ENCODE results near the gene ZFYVE21. TPM values are rescaled to one million over a fixed set of nuclear protein-coding genes. Genes with fewer than 3 reads are reported as not detected.
"Not testable (repeated sequence)": the region's sequence is repeated elsewhere in the genome, so short reads cannot be mapped to it uniquely, and the experiment has no call there.

Gene ZFYVE21
- total RNA-seq, 2 donors from 2014 or later = 97.1 to 159 TPM

DNA sequence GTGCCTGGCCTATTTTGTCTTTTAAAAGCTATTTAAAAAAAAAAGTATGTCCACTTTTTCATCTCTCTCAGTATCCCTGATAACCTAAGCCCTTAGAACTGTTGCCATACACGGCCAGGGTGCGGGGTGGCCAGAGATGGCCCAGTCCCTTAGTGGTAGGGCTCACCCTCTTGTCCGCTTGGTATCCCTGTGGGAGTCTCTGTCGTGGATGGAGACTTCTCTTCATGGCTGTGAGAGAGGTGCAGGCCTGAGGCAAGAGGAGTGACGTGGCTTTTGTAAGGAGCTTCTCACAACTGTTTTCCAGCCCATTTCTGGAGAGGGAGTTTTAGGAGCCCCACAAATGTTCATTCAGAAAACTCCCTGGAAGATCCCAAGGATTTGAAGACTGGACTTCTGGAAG lies 27.2 kb upstream of the ZFYVE21 start:
- ATAC-seq (ENCODE audit: insufficient number of reproducible peaks, low FRiP score, low read depth) (no peak), DNase-seq (ENCODE audit: low spot score) (no peak)
- TF ChIP-seq, protein P1, sequence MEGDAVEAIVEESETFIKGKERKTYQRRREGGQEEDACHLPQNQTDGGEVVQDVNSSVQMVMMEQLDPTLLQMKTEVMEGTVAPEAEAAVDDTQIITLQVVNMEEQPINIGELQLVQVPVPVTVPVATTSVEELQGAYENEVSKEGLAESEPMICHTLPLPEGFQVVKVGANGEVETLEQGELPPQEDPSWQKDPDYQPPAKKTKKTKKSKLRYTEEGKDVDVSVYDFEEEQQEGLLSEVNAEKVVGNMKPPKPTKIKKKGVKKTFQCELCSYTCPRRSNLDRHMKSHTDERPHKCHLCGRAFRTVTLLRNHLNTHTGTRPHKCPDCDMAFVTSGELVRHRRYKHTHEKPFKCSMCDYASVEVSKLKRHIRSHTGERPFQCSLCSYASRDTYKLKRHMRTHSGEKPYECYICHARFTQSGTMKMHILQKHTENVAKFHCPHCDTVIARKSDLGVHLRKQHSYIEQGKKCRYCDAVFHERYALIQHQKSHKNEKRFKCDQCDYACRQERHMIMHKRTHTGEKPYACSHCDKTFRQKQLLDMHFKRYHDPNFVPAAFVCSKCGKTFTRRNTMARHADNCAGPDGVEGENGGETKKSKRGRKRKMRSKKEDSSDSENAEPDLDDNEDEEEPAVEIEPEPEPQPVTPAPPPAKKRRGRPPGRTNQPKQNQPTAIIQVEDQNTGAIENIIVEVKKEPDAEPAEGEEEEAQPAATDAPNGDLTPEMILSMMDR (IDR thresholded peaks at IDR 0.05) = no peak
- peaks cover 8 to 39% of the 10 kb centered on the region in 2 donors for H3K4me1 ChIP-seq (ENCODE audit: control insufficient read depth in 1 of 2, low read depth in 2 of 2)
- no peaks in the 10 kb centered on the region for H3K9me3 ChIP-seq
- H3K4me3 ChIP-seq = no peak overlapping the region
- no peaks in the 10 kb centered on the region for H3K27me3 ChIP-seq (replicated peaks; ENCODE audit: insufficient read depth)
- H3K27ac ChIP-seq = peak overlapping the region; percentile 4 to 60
- H3K36me3 ChIP-seq = peaks cover 45% of the 10 kb centered on the region

- Histone ChIP-seq H3K27ac (peak overlapping the region; percentile 4 to 60), H3K4me3 (no peak overlapping the region), H3K9me3 (no peaks in the 10 kb centered on the region), H3K4me1 (ENCODE audit: control insufficient read depth in 1 of 2, low read depth in 2 of 2) (peaks cover 8 to 39% of the 10 kb centered on the region in 2 donors), H3K27me3 (replicated peaks; ENCODE audit: insufficient read depth) (no peaks in the 10 kb centered on the region), H3K36me3 (peaks cover 46% of the 10 kb centered on the region)
- TF ChIP-seq, protein P1 (IDR thresholded peaks at IDR 0.05) = no peak
- DNase-seq (ENCODE audit: low spot score) (no peak), ATAC-seq (ENCODE audit: insufficient number of reproducible peaks, low FRiP score, low read depth) (no peak)
Measured at GRCh38 chr14:103688906-103689902, 26.4 kb upstream of the ZFYVE21 start.

GRCh38 chr14:103690332-103690731 lies 25.3 kb upstream of the ZFYVE21 start:
- TF ChIP-seq, protein P1 (IDR thresholded peaks at IDR 0.05) = no peak
- no peak for DNase-seq (ENCODE audit: low spot score)
- ATAC-seq (ENCODE audit: insufficient number of reproducible peaks, low FRiP score, low read depth) = no peak
- Histone ChIP-seq H3K27me3 (replicated peaks; ENCODE audit: insufficient read depth) (no peaks in the 10 kb centered on the region), H3K4me1 (ENCODE audit: control insufficient read depth in 1 of 2, low read depth in 2 of 2) (peaks cover 8 to 39% of the 10 kb centered on the region in 2 donors), H3K27ac (peak overlapping the region in 1 of 2 donors; percentile 4), H3K36me3 (peaks cover 48% of the 10 kb centered on the region), H3K9me3 (no peaks in the 10 kb centered on the region), H3K4me3 (no peak overlapping the region)

DNA sequence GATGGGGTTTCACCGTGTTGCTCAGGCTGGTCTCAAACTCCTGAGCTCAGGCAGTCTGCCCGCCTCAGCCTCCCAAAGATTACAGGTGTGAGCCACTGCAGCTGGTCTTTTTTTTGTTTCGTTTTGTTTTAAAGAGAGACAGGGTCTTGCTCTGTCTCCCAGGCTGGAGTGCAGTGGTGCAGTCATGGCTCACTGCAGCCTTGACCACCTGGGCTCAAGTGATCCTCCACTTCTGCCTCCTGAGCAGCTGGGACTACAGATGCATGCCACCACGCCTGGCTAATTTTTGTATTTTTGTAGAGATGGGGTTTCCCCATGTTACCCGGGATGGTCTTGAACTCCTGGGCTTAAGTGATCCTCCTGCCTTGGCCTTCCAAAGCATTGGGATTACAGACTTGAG lies 24.0 kb upstream of the ZFYVE21 start:
- DNase-seq (ENCODE audit: low spot score); H3K4me3 ChIP-seq: not testable (repeated sequence)
- H3K36me3 ChIP-seq = peaks cover 36% of the 10 kb centered on the region

DNA sequence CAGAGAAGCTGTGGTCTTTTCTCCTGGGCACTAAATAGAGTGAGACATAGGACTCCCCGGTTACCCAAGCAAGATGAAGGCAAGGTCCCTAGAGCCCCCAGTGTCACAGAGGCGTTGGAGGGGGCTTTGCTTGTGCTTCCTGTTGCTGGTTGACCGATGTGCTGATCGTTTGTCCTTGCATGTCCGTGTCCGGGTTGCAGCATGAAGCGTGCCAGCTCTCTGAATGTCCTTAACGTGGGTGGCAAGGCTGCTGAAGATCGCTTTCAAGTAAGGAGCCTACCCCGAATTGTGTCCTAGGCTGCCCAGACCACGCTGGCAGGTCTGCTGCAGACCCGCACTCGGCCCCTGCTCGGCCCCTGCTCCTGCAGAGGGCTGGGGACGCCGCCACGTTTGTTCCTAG lies 23.5 kb upstream of the ZFYVE21 start:
- peaks cover 31% of the 10 kb centered on the region for H3K36me3 ChIP-seq
- H3K27me3 ChIP-seq (replicated peaks; ENCODE audit: insufficient read depth) = no peaks in the 10 kb centered on the region
- H3K4me3 ChIP-seq = no peak overlapping the region
- no peak for DNase-seq (ENCODE audit: low spot score)
- no peaks in the 10 kb centered on the region for H3K9me3 ChIP-seq
- no peak for ATAC-seq (ENCODE audit: insufficient number of reproducible peaks, low FRiP score, low read depth)
- H3K4me1 ChIP-seq (ENCODE audit: control insufficient read depth in 1 of 2, low read depth in 2 of 2) = peaks cover 12 to 49% of the 10 kb centered on the region in 2 donors
- TF ChIP-seq, protein P1 (IDR thresholded peaks at IDR 0.05) = no peak
- no peak overlapping the region for H3K27ac ChIP-seq

More for the DNA sequence above, 24.0 kb upstream of the ZFYVE21 start:
- ATAC-seq (ENCODE audit: insufficient number of reproducible peaks, low FRiP score, low read depth); H3K9me3 ChIP-seq; H3K27me3 ChIP-seq (replicated peaks; ENCODE audit: insufficient read depth); H3K27ac ChIP-seq: not testable (repeated sequence)
- H3K4me1 ChIP-seq (ENCODE audit: control insufficient read depth in 1 of 2, low read depth in 2 of 2) = peaks cover 9 to 49% of the 10 kb centered on the region in 2 donors

All from thoracic aorta (tissue), 2 donors.